Gastrocnemius medialis (tissue), 4 donors: ENCODE results near the gene SMAD9.

Experiments used
- CTCF ChIP-seq, 5 experiments: fragments of 450-650 bp in 3 of 5; fragments of 200-600 bp in 2 of 5; sonication (generic) in 2 of 5; IDR thresholded peaks in 4 of 5; conservative IDR thresholded peaks in 1 of 5; 1 replicate in 4 of 5; 2 replicates in 1 of 5; pipeline ENCODE4 v1.5.1; 2016 to 2019; ENCODE audit warnings: antibody characterized with exemption in 5 of 5, mild to moderate bottlenecking in 3 of 5, moderate library complexity in 3 of 5
- POLR2A ChIP-seq, 2 donors: fragments of 450-650 bp; IDR thresholded peaks; one replicate each; pipeline ENCODE4 v1.6.1; 2017; ENCODE audit warnings: antibody characterized with exemption in 2 of 2, mild to moderate bottlenecking in 2 of 2, moderate library complexity in 2 of 2

GRCh38 chr13:36919833-36920615 lies at the start of gene SMAD9:
- no peak for TF ChIP-seq CTCF (IDR thresholded peaks at IDR 0.05 in 4 of 5, conservative IDR thresholded peaks at IDR 0.05 in 1 of 5)
- peak in 1 of 2 donors; percentile 39 for TF ChIP-seq POLR2A (IDR thresholded peaks at IDR 0.05)
